Fibroblast of the conjunctiva (primary cell): ENCODE data around the gene IFNG-AS1.

Source experiments
- DNase-seq: peaks from one replicate; pipeline ENCODE4 v3.0.0-alpha.2; 2010; ENCODE audit warnings: low read depth

IFNG-AS1 gene

GRCh38 chr12:67989184-67989920 lies at the start of gene IFNG-AS1:
Gene IFNG-AS1 (plus strand): TSS chr12:67989447.
- DNase-seq = no peak

GRCh38 chr12:67939611-67940010 lies 49.6 kb upstream of the IFNG-AS1 start:
- DNase-seq = no peak

- no peak for DNase-seq
Observed at GRCh38 chr12:67940780-67941243, 48.4 kb upstream of the IFNG-AS1 start.

GRCh38 chr12:67942724-67943123 lies 46.5 kb upstream of the IFNG-AS1 start:
- no peak for DNase-seq

- peak; percentile 57 for DNase-seq
Observed at GRCh38 chr12:67943141-67943892, 45.9 kb upstream of the IFNG-AS1 start.

GRCh38 chr12:67944093-67944492 lies 45.2 kb upstream of the IFNG-AS1 start:
- no peak for DNase-seq

GRCh38 chr12:67952787-67953186 lies 36.5 kb upstream of the IFNG-AS1 start:
- DNase-seq = no peak

- DNase-seq = no peak
Observed at GRCh38 chr12:67957383-67957782, 31.9 kb upstream of the IFNG-AS1 start.

- DNase-seq = no peak
Observed at GRCh38 chr12:67958187-67958586, 31.1 kb upstream of the IFNG-AS1 start.

GRCh38 chr12:67964456-67964855 lies 24.8 kb upstream of the IFNG-AS1 start:
- DNase-seq = no peak

- no peak for DNase-seq
Observed at GRCh38 chr12:67966560-67966959, 22.7 kb upstream of the IFNG-AS1 start.

GRCh38 chr12:67968321-67968720 lies 20.9 kb upstream of the IFNG-AS1 start:
- no peak for DNase-seq

GRCh38 chr12:67968725-67969124 lies 20.5 kb upstream of the IFNG-AS1 start:
- no peak for DNase-seq

- no peak for DNase-seq
Observed at GRCh38 chr12:67969134-67969802, 20.0 kb upstream of the IFNG-AS1 start.

- no peak for DNase-seq
Observed at GRCh38 chr12:67977668-67978067, 11.6 kb upstream of the IFNG-AS1 start.

- no peak for DNase-seq
Observed at GRCh38 chr12:67980391-67980790, 8.9 kb upstream of the IFNG-AS1 start.

- DNase-seq = peak; percentile 63
Observed at GRCh38 chr12:67981287-67982162, 7.7 kb upstream of the IFNG-AS1 start.

- DNase-seq = no peak
Observed at GRCh38 chr12:67982164-67982563, 7.1 kb upstream of the IFNG-AS1 start.

GRCh38 chr12:67986632-67987031 lies 2.6 kb upstream of the IFNG-AS1 start:
- no peak for DNase-seq

- DNase-seq = no peak
Observed at GRCh38 chr12:67988601-67989021, 636 bp upstream of the IFNG-AS1 start.

- no peak for DNase-seq
Observed at GRCh38 chr12:67991158-67991557, 1.9 kb downstream of the IFNG-AS1 start.

GRCh38 chr12:67993143-67993542 lies 3.9 kb downstream of the IFNG-AS1 start:
- DNase-seq = no peak
